ENCODE results near the gene CXCR5. TPM values are rescaled to one million over a fixed set of nuclear protein-coding genes. Genes with fewer than 3 reads are reported as not detected.

Gene CXCR5
- total and polyA plus RNA-seq, 2 donors (not counting 1 experiment from before 2014, with no cell fraction given) = not detected

DNA sequence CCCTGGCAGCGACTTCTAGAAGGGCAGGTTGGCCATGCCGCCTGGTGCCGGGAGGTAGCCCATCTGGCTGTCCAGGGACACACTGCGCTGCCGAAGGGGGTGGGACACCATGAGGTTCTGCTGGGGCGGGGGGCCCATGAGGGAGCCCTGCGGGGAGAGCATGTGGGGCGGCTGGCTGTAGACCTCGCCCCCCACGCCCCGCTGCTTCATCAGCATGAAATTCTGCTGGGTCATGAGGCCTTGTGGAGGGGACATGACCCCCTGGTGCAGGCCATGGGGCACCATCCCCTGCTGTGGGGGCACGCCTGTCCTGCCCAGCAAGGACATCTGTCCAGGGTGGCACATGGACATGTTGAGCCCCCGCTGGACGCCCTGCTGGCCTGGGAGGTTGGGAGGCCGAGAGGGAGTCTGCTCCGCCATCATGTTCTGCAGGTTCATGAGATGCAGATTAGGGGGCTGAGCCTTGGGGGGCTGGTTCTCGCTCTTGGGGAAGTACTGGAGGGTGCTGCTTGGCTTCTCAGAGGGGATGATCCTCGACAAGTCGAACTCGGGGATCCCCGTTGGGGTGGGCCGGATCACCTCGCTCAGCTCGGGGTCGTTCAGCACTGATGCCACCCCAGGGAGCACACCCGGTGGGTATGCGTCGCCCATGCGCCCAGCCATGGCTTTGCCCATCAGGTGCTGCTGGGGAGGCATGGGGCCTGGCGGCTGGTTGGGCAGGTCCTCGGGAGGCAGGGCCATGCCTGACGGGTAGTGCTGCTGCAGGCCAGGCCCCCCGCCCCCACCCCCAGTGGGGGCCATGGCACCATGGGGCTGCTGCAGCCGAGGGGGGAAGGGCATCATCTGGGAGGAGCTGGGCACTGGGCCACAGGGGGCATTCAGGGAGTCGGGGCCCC lies 15.0 kb downstream of the CXCR5 start:
- peaks cover 37% of the 10 kb centered on the region for H3K36me3 ChIP-seq (ENCODE audit: control insufficient read depth, insufficient read depth, low read length)
- H3K27ac ChIP-seq (ENCODE audit: insufficient read depth, low read length) = no peak overlapping the region
- no peak for TF ChIP-seq EZH2 (IDR thresholded peaks at IDR 0.05; ENCODE audit: low read length, missing control alignments)
- TF ChIP-seq, protein P1, sequence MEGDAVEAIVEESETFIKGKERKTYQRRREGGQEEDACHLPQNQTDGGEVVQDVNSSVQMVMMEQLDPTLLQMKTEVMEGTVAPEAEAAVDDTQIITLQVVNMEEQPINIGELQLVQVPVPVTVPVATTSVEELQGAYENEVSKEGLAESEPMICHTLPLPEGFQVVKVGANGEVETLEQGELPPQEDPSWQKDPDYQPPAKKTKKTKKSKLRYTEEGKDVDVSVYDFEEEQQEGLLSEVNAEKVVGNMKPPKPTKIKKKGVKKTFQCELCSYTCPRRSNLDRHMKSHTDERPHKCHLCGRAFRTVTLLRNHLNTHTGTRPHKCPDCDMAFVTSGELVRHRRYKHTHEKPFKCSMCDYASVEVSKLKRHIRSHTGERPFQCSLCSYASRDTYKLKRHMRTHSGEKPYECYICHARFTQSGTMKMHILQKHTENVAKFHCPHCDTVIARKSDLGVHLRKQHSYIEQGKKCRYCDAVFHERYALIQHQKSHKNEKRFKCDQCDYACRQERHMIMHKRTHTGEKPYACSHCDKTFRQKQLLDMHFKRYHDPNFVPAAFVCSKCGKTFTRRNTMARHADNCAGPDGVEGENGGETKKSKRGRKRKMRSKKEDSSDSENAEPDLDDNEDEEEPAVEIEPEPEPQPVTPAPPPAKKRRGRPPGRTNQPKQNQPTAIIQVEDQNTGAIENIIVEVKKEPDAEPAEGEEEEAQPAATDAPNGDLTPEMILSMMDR (conservative IDR thresholded peaks at IDR 0.05 in 1 of 2, IDR thresholded peaks at IDR 0.05 in 1 of 2; ENCODE audit: low read depth in 1 of 2, low read length in 2 of 2) = no peak
- H3K4me2 ChIP-seq (ENCODE audit: extremely low read depth, insufficient read depth, low read length) = no peak overlapping the region
- no peaks in the 10 kb centered on the region for H4K20me1 ChIP-seq (ENCODE audit: control insufficient read depth, extremely low read depth, insufficient read depth, low read length)
- no peak for DNase-seq (ENCODE audit: low read depth in 2 of 2)
- no peaks in the 10 kb centered on the region for H3K4me1 ChIP-seq (ENCODE audit: control insufficient read depth, extremely low read depth, insufficient read depth, low read length)
- peaks cover 1% of the 10 kb centered on the region for H3K79me2 ChIP-seq (ENCODE audit: control insufficient read depth, insufficient read depth, low read length)
- H3K27me3 ChIP-seq (ENCODE audit: control insufficient read depth, insufficient read depth, low read length) = no peaks in the 10 kb centered on the region
- H3K4me3 ChIP-seq (replicated peaks in 1 of 4; ENCODE audit: control extremely low read depth in 1 of 4, insufficient read depth in 1 of 4, low read depth in 3 of 4, low read length in 4 of 4) = no peak overlapping the region
- H2AFZ ChIP-seq (ENCODE audit: low read length) = no peak overlapping the region
- no peak overlapping the region for H3K9ac ChIP-seq (ENCODE audit: insufficient read depth, low read length)
- H3K9me3 ChIP-seq (ENCODE audit: control insufficient read depth, insufficient read depth, low read depth, low read length) = no peaks in the 10 kb centered on the region

DNA sequence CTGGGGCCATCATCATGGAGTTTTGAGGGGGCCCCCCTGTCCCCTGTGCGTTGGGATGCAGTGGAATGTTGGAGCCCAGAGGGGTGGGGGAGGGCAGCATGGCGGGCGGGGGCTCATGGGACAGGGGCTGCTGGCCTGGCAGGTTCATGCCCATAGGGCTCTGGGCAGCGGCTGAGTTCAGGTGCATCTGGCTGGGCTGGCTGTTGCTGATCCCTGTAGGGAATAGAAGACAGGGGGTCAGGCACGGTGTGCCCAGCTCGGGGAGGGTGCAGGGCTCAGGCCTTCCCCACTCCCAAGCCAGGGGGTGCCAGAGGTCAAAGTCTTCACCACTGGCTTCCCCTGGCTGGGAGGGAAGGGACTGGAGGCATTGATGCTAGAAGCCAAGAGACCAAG lies 15.6 kb downstream of the CXCR5 start:
- Histone ChIP-seq H2AFZ (ENCODE audit: low read length) (no peak overlapping the region), H3K27me3 (ENCODE audit: control insufficient read depth, insufficient read depth, low read length) (no peaks in the 10 kb centered on the region), H3K4me2 (ENCODE audit: extremely low read depth, insufficient read depth, low read length) (no peak overlapping the region), H3K36me3 (ENCODE audit: control insufficient read depth, insufficient read depth, low read length) (peaks cover 35% of the 10 kb centered on the region), H3K79me2 (ENCODE audit: control insufficient read depth, insufficient read depth, low read length) (peaks cover 3% of the 10 kb centered on the region), H4K20me1 (ENCODE audit: control insufficient read depth, extremely low read depth, insufficient read depth, low read length) (no peaks in the 10 kb centered on the region), H3K9ac (ENCODE audit: insufficient read depth, low read length) (no peak overlapping the region), H3K27ac (ENCODE audit: insufficient read depth, low read length) (no peak overlapping the region), H3K4me3 (replicated peaks in 1 of 4; ENCODE audit: control extremely low read depth in 1 of 4, insufficient read depth in 1 of 4, low read depth in 3 of 4, low read length in 4 of 4) (no peak overlapping the region), H3K9me3 (ENCODE audit: control insufficient read depth, insufficient read depth, low read depth, low read length) (no peaks in the 10 kb centered on the region), H3K4me1 (ENCODE audit: control insufficient read depth, extremely low read depth, insufficient read depth, low read length) (no peaks in the 10 kb centered on the region)
- no peak for DNase-seq (ENCODE audit: low read depth in 2 of 2)
- TF ChIP-seq, protein P1 (conservative IDR thresholded peaks at IDR 0.05 in 1 of 2, IDR thresholded peaks at IDR 0.05 in 1 of 2; ENCODE audit: low read depth in 1 of 2, low read length in 2 of 2) = no peak
- TF ChIP-seq EZH2 (IDR thresholded peaks at IDR 0.05; ENCODE audit: low read length, missing control alignments) = no peak

DNA sequence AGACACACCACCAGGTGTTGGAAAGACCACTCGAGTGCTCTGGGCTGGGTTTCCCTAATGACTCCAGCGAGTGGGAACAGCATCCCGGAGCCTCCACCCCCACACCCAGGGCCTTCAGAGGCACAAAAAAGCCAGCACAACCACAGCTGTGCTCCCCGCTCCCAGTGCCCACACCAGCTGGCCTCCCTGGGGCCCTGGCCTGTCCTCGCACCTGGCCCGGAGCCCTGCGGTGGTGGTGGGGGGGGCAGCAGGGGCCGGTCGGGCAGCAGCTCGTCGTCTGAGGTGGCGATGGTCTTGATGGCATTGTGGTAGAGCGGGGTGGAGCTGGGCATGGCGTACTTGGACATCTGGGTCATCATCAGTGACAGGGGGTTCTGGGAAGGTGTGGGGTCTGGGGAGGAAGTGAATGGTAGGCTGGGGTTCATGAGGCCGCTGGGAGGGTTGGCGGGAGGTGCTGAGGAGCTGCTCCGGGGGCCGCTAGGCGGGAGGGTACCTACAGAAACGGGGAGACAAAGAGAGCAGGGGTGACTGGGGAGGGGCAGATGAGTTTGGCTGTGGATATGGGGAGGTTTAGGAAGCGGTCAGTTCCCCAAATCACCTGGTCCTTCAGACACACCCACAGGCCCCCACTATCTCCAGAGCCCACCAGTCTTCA lies 16.1 kb downstream of the CXCR5 start:
- H3K4me1 ChIP-seq (ENCODE audit: control insufficient read depth, extremely low read depth, insufficient read depth, low read length) = no peaks in the 10 kb centered on the region
- H3K36me3 ChIP-seq (ENCODE audit: control insufficient read depth, insufficient read depth, low read length) = peaks cover 38% of the 10 kb centered on the region
- DNase-seq (ENCODE audit: low read depth in 2 of 2) = no peak
- no peak for TF ChIP-seq EZH2 (IDR thresholded peaks at IDR 0.05; ENCODE audit: low read length, missing control alignments)
- TF ChIP-seq, protein P1 (conservative IDR thresholded peaks at IDR 0.05 in 1 of 2, IDR thresholded peaks at IDR 0.05 in 1 of 2; ENCODE audit: low read depth in 1 of 2, low read length in 2 of 2) = no peak
- no peak overlapping the region for H3K4me2 ChIP-seq (ENCODE audit: extremely low read depth, insufficient read depth, low read length)
- H3K79me2 ChIP-seq (ENCODE audit: control insufficient read depth, insufficient read depth, low read length) = peaks cover 7% of the 10 kb centered on the region
- H4K20me1 ChIP-seq (ENCODE audit: control insufficient read depth, extremely low read depth, insufficient read depth, low read length) = no peaks in the 10 kb centered on the region
- H3K4me3 ChIP-seq (replicated peaks in 1 of 4; ENCODE audit: control extremely low read depth in 1 of 4, insufficient read depth in 1 of 4, low read depth in 3 of 4, low read length in 4 of 4) = no peak overlapping the region
- no peak overlapping the region for H3K27ac ChIP-seq (ENCODE audit: insufficient read depth, low read length)
- H2AFZ ChIP-seq (ENCODE audit: low read length) = no peak overlapping the region
- H3K27me3 ChIP-seq (ENCODE audit: control insufficient read depth, insufficient read depth, low read length) = no peaks in the 10 kb centered on the region
- H3K9ac ChIP-seq (ENCODE audit: insufficient read depth, low read length) = no peak overlapping the region
- H3K9me3 ChIP-seq (ENCODE audit: control insufficient read depth, insufficient read depth, low read depth, low read length) = no peaks in the 10 kb centered on the region
